SHP77 (cell line): ENCODE measurements around the gene NCKAP5.

Source experiments
- DNase-seq, 2 experiments: peaks; one replicate each; lab custom pipeline; 2025; lab: John Stamatoyannopoulos, UW

NCKAP5 gene

GRCh38 chr2:133458280-133458679 is 110.0 kb downstream of the NCKAP5 start:
- DNase-seq, result peak in 1 of 2 experiments; percentile 21

GRCh38 chr2:133457861-133458260 is 110.4 kb downstream of the NCKAP5 start:
- no peak for DNase-seq

DNA sequence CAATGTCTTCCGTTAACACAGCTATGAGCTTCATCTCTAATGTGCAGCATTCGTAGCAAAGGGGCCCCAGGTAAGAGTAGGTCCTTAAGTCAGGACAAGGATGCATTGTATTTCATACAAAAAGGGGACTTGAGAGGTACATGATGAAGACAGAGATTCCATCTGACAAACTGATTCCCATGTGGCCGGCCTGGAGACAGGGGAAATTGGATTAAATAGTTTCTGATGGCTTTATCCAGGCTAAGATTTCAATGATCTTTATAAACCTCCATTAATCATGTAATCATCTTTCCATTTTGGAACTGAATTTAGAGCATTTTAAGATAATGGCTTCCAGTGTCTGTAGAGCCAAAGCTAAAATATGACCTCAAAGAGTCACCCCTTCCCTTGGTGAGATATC is 111.3 kb downstream of the NCKAP5 start:
- DNase-seq, result no peak

GRCh38 chr2:133456156-133456555 is 112.1 kb downstream of the NCKAP5 start:
- DNase-seq, result no peak

- no peak for DNase-seq
These were observed 115.2 kb downstream of the NCKAP5 start for GRCh38 chr2:133453032-133453431.

DNA sequence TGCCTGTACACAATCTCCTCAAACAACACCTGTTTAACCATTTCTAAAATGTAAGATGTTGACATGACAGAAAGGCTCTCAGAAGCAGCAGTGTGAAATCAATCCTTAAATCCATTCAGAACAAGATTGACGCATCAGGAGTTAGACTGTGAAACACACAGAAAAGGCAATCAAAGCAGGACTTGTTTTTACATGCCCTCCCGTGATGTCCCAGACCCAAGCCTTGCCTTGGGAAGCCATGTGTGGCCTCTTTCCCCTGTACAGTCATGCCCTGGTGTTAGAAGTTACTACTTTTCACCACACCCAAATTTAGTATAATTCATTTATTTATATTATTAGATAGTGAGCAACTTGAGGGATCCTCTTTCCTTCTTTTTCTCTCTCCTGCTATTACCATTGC is 115.7 kb downstream of the NCKAP5 start:
- DNase-seq, result no peak

DNA sequence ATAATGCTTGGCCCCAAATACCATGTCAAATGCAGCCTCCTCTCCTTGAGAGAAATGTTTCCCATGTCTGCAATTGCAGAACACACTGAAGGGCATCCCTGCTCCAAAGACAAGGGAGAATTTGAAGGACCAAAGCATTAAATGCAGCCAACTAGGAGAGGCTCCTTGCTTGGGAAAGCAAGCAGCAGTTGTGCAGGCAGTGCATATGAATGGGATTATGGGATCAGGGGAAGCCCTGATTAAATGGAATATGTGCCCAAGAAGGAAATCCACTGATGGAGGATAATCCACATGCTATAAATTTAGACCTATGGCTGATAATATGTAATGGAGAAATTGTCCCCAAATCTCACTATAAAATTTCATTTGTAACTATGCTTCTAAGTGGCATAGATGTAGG is 116.1 kb downstream of the NCKAP5 start:
- no peak for DNase-seq

DNA sequence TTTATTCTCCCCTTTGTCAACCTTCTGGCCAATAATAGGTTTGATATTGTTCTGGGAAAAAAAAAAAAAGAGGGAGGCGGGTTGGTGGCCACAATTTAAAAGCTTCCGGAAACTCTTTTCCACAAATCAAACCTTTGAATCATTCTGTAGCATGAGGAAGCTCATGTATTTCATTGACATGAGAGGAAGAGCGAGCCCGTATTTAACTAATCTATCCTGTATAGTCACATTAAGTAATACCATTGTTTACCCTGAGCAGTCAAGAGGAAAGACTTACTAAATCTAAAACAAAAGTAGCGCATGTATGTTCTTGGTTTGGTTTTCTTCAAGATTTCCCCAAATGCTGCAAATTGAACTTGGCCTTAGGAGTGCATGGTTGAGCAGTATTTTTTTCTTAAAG is 120.1 kb downstream of the NCKAP5 start:
- DNase-seq, result no peak

GRCh38 chr2:133447303-133447702 is 121.0 kb downstream of the NCKAP5 start:
- DNase-seq, result no peak

GRCh38 chr2:133444465-133444864 is 123.8 kb downstream of the NCKAP5 start:
- DNase-seq, result no peak

DNA sequence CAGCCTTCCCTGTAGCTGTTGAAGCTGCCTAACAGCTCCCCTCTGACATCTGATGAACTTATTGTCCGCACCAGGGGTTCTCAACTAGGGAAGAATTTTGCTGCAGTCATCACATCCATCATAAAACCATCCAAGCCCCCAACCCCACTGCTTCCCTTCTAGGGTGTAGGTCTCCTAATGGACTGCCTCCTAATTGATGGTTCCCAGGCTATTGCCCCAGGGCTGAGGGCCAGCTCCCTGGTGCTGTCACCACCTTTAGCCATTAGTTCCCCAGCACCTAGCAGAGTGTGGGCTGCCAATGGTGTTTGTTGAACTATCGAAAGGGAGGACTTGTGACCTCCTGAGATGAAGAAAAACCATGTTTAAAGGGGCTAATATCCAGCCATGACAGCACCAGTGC is 125.9 kb downstream of the NCKAP5 start:
- no peak for DNase-seq

GRCh38 chr2:133439565-133439920 is 128.7 kb downstream of the NCKAP5 start:
- DNase-seq, result no peak

DNA sequence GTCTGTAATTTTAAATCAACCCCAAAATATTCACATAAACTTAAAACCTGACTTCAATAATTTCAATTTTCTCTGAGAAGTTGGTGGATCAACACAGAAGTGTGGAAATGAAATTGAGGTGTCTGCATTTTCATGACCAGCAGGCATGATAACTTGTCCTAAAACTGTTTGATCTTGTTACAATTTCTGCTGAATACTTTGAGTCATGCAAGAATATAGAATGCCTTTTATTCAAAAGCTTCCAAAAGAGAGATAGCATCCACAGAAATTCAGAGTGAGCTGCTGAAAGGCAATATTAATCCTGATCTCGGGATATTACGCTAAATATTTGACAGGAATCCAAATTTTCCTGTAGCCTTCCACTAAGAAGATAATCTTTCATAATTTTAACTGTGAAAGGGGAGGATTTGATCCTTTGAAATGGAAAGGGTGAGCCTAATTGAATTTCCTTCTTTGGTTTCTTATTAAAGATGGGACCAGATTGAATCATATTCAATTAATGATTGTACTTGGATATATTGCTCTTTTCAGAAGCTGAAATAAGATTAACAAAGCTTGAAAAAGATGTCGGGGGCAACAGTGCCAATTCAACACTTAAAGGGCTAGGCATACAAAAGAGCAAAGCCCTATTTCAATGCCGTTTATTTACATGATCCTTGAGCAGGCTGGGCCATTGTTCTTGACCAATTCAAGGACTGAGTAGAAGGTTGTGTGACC is 129.3 kb downstream of the NCKAP5 start:
- peak; percentile 19 to 59 for DNase-seq

- DNase-seq, result peak; percentile 26 to 57
These were observed 130.2 kb downstream of the NCKAP5 start for GRCh38 chr2:133438026-133438425.

DNA sequence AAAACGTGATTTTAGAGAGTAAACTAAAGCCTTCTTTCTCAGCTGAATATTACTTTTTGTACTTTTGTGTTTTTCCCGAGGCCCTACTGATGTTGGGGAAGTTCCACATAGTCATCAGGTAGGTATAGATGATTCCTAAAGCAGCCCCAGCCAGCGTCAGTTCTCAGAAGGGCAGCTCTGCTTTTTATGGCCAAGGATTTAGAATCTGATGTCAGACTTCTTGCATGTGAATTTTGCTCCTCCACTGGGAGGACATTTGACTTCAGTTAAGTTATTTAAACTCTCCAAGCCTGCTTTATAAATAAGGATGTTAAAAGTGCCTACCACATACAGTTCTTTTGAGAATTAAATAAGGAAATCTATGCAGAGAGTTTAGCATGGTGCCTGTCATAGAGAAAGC is 130.8 kb downstream of the NCKAP5 start:
- no peak for DNase-seq

GRCh38 chr2:133434959-133435668 is 133.1 kb downstream of the NCKAP5 start:
- DNase-seq, result peak; percentile 91 to 95

GRCh38 chr2:133433455-133434451 is 134.5 kb downstream of the NCKAP5 start:
- DNase-seq, result no peak

GRCh38 chr2:133432778-133433177 is 135.5 kb downstream of the NCKAP5 start:
- DNase-seq, result no peak

GRCh38 chr2:133431289-133431688 is 137.0 kb downstream of the NCKAP5 start:
- no peak for DNase-seq

DNA sequence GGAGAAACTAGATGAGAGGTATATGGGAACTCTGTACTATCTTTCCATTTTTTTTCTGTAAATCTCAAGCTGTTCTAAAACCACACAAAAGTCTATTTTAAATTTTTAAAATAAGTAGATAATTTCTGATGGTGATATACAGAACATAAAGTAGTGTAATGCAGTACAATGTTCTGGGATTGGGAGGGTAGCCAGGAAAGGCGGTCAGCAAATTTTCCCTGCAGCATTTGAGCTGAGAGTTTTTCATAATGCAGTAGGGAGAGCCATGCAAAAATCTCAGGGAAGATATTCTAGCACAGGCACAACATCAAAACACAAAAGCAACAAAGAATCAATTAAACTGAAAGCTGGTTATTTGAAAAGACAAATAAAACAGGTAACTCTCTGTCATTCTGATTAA is 141.5 kb downstream of the NCKAP5 start:
- no peak for DNase-seq

GRCh38 chr2:133425612-133426011 is 142.7 kb downstream of the NCKAP5 start:
- no peak for DNase-seq

DNA sequence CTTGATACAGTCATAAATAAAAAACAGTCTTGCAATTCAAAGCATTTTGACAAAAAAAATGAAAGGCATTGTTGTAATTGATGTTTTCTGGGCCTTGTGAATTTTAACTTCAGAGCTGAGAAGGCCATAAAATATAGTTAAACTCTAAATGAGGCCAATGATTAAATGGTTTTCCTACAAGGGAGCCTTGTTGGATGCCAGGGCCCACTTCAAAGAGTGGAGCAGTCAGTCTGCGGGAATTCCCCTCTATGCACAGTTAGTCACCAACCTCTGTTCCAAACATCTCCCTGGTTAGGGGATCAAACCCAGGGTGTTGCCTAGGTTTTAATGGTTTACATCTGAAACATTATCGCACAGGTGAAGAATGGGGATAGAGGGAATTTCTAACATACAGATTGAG is 143.4 kb downstream of the NCKAP5 start:
- no peak for DNase-seq
